Fibroblast of mammary gland (primary cell): ENCODE measurements around the gene BEST1.
A peak's percentile ranks its signal among the peaks of the same experiment; 100 is the strongest.

ENCODE experiments used
- DNase-seq: peaks from one replicate; pipeline ENCODE4 v3.0.0-alpha.2; 2010; ENCODE audit warnings: low read depth
- H3K4me3 ChIP-seq: 2 replicates; pipeline ENCODE4 v1.5.1; 2011; ENCODE audit warnings: low read depth, mild to moderate bottlenecking, low read length, moderate library complexity; ENCODE audit not compliant: control insufficient read depth
- TF ChIP-seq, protein P1 (sequence below): conservative IDR thresholded peaks from 2 replicates; pipeline ENCODE4 v1.5.1; 2011; ENCODE audit warnings: low read depth, low read length, inconsistent platforms; ENCODE audit not compliant: control insufficient read depth, insufficient read depth

BEST1 gene

DNA sequence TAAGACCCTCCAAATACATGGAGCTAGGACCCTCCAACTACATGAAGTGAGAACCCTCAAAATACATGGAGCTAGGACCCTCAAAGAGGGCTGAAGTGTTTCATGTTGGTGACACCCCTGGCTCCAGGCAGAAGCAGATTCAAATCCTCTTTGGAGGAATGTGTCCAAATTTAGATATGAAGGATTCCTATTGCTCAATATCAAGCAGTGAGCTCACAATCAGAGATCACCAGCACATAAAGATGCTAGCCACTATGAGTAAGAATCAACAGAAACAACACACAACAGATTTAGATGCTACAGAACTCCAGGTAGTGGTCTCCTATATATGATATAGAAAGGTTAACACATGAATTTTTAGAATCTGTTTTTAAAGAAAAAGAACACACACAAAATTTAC lies 21.5 kb upstream of the BEST1 start:
- TF ChIP-seq, protein P1, sequence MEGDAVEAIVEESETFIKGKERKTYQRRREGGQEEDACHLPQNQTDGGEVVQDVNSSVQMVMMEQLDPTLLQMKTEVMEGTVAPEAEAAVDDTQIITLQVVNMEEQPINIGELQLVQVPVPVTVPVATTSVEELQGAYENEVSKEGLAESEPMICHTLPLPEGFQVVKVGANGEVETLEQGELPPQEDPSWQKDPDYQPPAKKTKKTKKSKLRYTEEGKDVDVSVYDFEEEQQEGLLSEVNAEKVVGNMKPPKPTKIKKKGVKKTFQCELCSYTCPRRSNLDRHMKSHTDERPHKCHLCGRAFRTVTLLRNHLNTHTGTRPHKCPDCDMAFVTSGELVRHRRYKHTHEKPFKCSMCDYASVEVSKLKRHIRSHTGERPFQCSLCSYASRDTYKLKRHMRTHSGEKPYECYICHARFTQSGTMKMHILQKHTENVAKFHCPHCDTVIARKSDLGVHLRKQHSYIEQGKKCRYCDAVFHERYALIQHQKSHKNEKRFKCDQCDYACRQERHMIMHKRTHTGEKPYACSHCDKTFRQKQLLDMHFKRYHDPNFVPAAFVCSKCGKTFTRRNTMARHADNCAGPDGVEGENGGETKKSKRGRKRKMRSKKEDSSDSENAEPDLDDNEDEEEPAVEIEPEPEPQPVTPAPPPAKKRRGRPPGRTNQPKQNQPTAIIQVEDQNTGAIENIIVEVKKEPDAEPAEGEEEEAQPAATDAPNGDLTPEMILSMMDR, result no peak
- DNase-seq, result peak; percentile 55
- no peak overlapping the region for H3K4me3 ChIP-seq

DNA sequence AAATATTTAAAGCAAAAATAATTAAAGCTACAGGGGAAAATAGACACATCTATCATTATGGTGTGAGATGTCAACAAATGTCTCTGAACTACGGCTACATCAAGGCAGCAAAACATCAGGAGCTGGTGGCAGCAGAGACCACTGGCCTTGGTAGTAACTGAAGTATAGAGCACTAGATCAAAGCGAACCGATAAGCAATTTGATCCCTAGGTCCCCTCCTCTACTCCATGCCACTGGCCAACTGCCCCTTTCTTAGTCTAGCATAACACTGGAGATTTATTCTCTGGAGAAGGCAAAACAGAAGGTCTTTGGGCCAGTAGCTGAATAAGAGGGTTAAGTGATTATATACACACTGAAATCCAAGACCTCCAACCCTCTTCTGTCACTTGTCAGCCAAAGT lies 19.2 kb upstream of the BEST1 start:
- DNase-seq, result no peak
- TF ChIP-seq, protein P1, result no peak
- no peak overlapping the region for H3K4me3 ChIP-seq

DNA sequence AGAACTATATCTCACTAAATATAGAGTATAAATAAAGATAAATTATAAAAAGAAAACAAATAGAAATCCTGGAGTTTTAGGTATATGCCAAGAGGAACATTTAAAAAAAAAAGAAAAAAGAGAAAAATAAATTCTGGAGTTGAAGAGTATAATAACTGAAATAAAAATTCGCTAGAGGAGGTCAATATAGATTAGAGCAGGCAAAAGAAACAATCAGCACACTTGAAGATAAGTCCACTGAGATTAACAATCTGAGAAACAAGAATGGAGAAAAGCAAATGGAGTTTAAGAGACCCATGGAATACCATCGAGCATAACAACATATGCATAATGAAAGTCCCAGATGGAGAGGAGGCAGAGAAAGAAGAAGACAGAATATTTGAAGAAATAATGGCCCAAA lies 14.3 kb upstream of the BEST1 start:
- no peak for DNase-seq
- TF ChIP-seq, protein P1, result no peak
- H3K4me3 ChIP-seq, result no peak overlapping the region

DNA sequence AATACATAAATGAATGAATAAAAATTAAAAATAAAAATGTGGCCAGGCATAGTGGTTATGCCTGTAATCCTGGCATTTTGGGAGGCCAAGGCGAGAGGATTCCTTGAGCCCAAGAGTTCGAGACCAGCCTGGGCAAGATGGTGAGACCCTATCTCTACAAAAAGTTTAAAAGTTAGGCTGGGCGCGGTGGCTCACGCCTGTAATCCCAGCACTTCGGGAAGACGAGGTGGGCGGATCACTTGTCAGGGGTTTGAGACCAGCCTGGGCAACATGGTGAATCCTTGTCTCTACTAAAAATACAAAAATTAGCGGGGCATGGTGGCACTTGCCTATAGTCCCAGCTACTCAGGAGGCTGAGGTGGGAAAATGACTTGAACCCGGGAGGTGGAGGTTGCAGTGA lies 9.7 kb upstream of the BEST1 start:
- no peak overlapping the region for H3K4me3 ChIP-seq
- no peak for DNase-seq
- TF ChIP-seq, protein P1, result no peak

DNA sequence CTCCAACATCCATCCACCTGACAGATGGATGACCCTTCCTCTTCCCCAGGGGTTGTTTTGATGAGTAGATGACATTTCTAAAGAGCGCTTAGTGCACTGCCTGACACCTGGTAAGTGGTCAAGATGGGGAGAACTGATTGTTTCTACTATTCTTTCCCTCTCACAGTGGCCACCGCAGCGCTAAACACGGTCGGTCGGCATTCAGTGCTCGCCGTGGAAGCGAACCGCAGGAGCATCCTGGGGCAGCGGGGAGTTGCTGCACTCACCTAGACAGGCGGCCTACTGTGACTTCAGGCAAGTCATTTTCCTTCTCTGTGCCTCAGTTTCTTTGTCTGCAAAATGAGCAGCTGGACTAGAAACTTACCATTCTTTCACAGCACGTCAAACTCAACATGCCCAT lies 5.0 kb upstream of the BEST1 start:
- no peak overlapping the region for H3K4me3 ChIP-seq
- TF ChIP-seq, protein P1, result no peak

DNA sequence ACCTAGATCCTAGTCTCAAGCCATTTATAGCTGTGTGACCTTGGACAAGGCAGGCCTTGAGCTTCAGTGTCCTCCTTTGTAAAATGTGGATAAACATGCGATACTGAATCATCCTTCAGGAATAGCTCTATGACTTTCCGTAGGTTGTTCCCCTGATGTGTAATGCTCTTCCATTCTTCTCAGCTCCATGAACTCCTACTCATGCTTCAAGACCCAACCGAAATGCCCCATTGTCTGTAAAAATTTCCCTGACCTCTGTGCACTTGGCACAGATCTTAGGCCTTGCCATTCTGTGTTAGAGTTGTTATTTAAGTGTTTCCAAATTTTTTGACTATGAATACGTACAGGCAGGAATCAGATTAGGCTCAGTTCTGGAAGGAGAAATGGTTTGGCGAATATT lies 3.3 kb upstream of the BEST1 start:
- TF ChIP-seq, protein P1, result no peak
- no peak overlapping the region for H3K4me3 ChIP-seq
- no peak for DNase-seq

More for the DNA sequence above, 5.0 kb upstream of the BEST1 start:
- DNase-seq, result no peak

DNA sequence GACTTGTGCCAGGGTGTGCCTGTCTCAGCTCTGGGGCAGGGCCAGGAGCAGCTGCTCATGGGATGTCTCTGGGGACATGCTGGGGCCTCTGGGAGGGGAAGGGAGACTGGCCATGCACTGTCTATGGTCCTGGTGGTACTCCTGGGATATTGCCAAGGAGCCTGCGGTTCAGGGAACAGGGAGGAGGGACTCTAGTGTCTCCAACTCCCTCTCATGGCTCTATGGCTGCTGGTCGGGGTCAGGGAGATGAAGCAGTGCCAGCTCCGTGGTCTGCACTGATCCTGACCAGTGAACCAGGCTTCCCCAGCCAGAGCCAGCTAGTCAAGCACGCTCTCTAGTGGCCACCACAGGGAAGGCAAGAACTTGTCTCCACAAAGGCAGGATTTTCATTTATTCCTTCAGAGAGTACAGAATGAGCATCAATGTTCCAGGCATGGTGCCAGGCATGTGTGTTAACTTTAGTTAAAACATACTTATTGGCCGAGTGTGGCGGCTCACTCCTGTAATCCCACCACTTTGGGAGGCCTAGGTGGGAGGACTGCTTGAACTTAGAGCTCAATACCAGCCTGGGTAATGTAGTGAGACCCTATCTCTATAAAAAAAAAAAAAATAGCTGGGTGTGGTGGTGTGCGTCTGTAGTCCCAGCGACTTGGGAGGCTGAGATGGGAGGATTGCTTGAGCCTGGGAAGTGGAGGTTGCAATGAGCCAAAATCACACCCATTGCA lies 2.5 kb upstream of the BEST1 start:
- no peak overlapping the region for H3K4me3 ChIP-seq
- TF ChIP-seq, protein P1, result peak; percentile 100
- peak; percentile 94 for DNase-seq
